ENCODE results near the gene CTRB1.

The CTRB1 gene

GRCh38 chr16:75218256-75219076 is at the start of gene CTRB1:
TSS of gene CTRB1 (plus strand) at chr16:75218988. CDS start at chr16:75219008, 20 bp downstream.
- H3K36me3 ChIP-seq (ENCODE audit: control insufficient read depth in 2 of 2, insufficient read depth in 2 of 2, low read length in 2 of 2): no peaks in the 10 kb centered on the region
- no peaks in the 10 kb centered on the region for H3K9me3 ChIP-seq (ENCODE audit: control insufficient read depth in 2 of 2, low read length in 2 of 2)
- no peaks in the 10 kb centered on the region for H3K27me3 ChIP-seq (ENCODE audit: control insufficient read depth in 1 of 2, insufficient read depth in 2 of 2, low read length in 2 of 2)
- no peaks in the 10 kb centered on the region for H3K4me1 ChIP-seq (ENCODE audit: control insufficient read depth, insufficient read depth, low read length)
- no peak within 1 kb of the TSS for H3K9ac ChIP-seq (ENCODE audit: low read length in 2 of 2)
- H3K4me3 ChIP-seq (ENCODE audit: low read length in 2 of 2): no peak within 1 kb of the TSS
- no peak within 1 kb of the TSS for H3K27ac ChIP-seq (ENCODE audit: low read length)

GRCh38 chr16:75169899-75170405 is 48.8 kb upstream of the CTRB1 start:
- peaks cover 7 to 10% of the 10 kb centered on the region in 2 donors for H3K9me3 ChIP-seq (ENCODE audit: control insufficient read depth in 2 of 2, low read length in 2 of 2)
- H3K27ac ChIP-seq (ENCODE audit: low read length): no peak overlapping the region

GRCh38 chr16:75172578-75172977 is 46.2 kb upstream of the CTRB1 start:
- H3K27me3 ChIP-seq (ENCODE audit: control insufficient read depth in 1 of 2, insufficient read depth in 2 of 2, low read length in 2 of 2): no peaks in the 10 kb centered on the region
- no peaks in the 10 kb centered on the region for H3K4me1 ChIP-seq (ENCODE audit: control insufficient read depth, insufficient read depth, low read length)
- H3K9ac ChIP-seq (ENCODE audit: low read length in 2 of 2): no peak overlapping the region
- no peak overlapping the region for H3K27ac ChIP-seq (ENCODE audit: low read length)
- no peak overlapping the region for H3K4me3 ChIP-seq (ENCODE audit: low read length in 2 of 2)
- peaks cover 24 to 26% of the 10 kb centered on the region in 2 donors for H3K36me3 ChIP-seq (ENCODE audit: control insufficient read depth in 2 of 2, insufficient read depth in 2 of 2, low read length in 2 of 2)
- H3K9me3 ChIP-seq (ENCODE audit: control insufficient read depth in 2 of 2, low read length in 2 of 2): peaks cover 10 to 21% of the 10 kb centered on the region in 2 donors

More at GRCh38 chr16:75169899-75170405, 48.8 kb upstream of the CTRB1 start:
- Histone ChIP-seq H3K9ac (ENCODE audit: low read length in 2 of 2) (no peak overlapping the region), H3K36me3 (ENCODE audit: control insufficient read depth in 2 of 2, insufficient read depth in 2 of 2, low read length in 2 of 2) (peaks cover 33 to 37% of the 10 kb centered on the region in 2 donors), H3K4me3 (ENCODE audit: low read length in 2 of 2) (peak overlapping the region in 1 of 2 donors; percentile 14), H3K27me3 (ENCODE audit: control insufficient read depth in 1 of 2, insufficient read depth in 2 of 2, low read length in 2 of 2) (no peaks in the 10 kb centered on the region), H3K4me1 (ENCODE audit: control insufficient read depth, insufficient read depth, low read length) (no peaks in the 10 kb centered on the region)

- H3K27ac ChIP-seq (ENCODE audit: low read length): no peak overlapping the region
- H3K9me3 ChIP-seq (ENCODE audit: control insufficient read depth in 2 of 2, low read length in 2 of 2): peaks cover under 1 to 15% of the 10 kb centered on the region in 2 donors
- H3K27me3 ChIP-seq (ENCODE audit: control insufficient read depth in 1 of 2, insufficient read depth in 2 of 2, low read length in 2 of 2): no peaks in the 10 kb centered on the region
- H3K9ac ChIP-seq (ENCODE audit: low read length in 2 of 2): no peak overlapping the region
- peaks cover 0 to 7% of the 10 kb centered on the region in 2 donors for H3K36me3 ChIP-seq (ENCODE audit: control insufficient read depth in 2 of 2, insufficient read depth in 2 of 2, low read length in 2 of 2)
- no peaks in the 10 kb centered on the region for H3K4me1 ChIP-seq (ENCODE audit: control insufficient read depth, insufficient read depth, low read length)
- H3K4me3 ChIP-seq (ENCODE audit: low read length in 2 of 2): no peak overlapping the region
Observed at GRCh38 chr16:75175074-75175473, 43.7 kb upstream of the CTRB1 start.

GRCh38 chr16:75176926-75177325 is 41.9 kb upstream of the CTRB1 start:
- Histone ChIP-seq H3K27me3 (ENCODE audit: control insufficient read depth in 1 of 2, insufficient read depth in 2 of 2, low read length in 2 of 2) (no peaks in the 10 kb centered on the region), H3K9me3 (ENCODE audit: control insufficient read depth in 2 of 2, low read length in 2 of 2) (peaks cover 0 to 14% of the 10 kb centered on the region in 2 donors), H3K4me3 (ENCODE audit: low read length in 2 of 2) (no peak overlapping the region), H3K9ac (ENCODE audit: low read length in 2 of 2) (no peak overlapping the region), H3K36me3 (ENCODE audit: control insufficient read depth in 2 of 2, insufficient read depth in 2 of 2, low read length in 2 of 2) (no peaks in the 10 kb centered on the region), H3K27ac (ENCODE audit: low read length) (no peak overlapping the region), H3K4me1 (ENCODE audit: control insufficient read depth, insufficient read depth, low read length) (no peaks in the 10 kb centered on the region)

GRCh38 chr16:75179208-75179607 is 39.6 kb upstream of the CTRB1 start:
- Histone ChIP-seq H3K4me3 (ENCODE audit: low read length in 2 of 2) (no peak overlapping the region), H3K36me3 (ENCODE audit: control insufficient read depth in 2 of 2, insufficient read depth in 2 of 2, low read length in 2 of 2) (no peaks in the 10 kb centered on the region), H3K9ac (ENCODE audit: low read length in 2 of 2) (no peak overlapping the region), H3K9me3 (ENCODE audit: control insufficient read depth in 2 of 2, low read length in 2 of 2) (peaks cover 0 to 14% of the 10 kb centered on the region in 2 donors), H3K27ac (ENCODE audit: low read length) (no peak overlapping the region), H3K27me3 (ENCODE audit: control insufficient read depth in 1 of 2, insufficient read depth in 2 of 2, low read length in 2 of 2) (no peaks in the 10 kb centered on the region), H3K4me1 (ENCODE audit: control insufficient read depth, insufficient read depth, low read length) (no peaks in the 10 kb centered on the region)

GRCh38 chr16:75181630-75182029 is 37.2 kb upstream of the CTRB1 start:
- Histone ChIP-seq H3K4me1 (ENCODE audit: control insufficient read depth, insufficient read depth, low read length) (no peaks in the 10 kb centered on the region), H3K4me3 (ENCODE audit: low read length in 2 of 2) (no peak overlapping the region), H3K9ac (ENCODE audit: low read length in 2 of 2) (no peak overlapping the region), H3K27ac (ENCODE audit: low read length) (no peak overlapping the region), H3K36me3 (ENCODE audit: control insufficient read depth in 2 of 2, insufficient read depth in 2 of 2, low read length in 2 of 2) (no peaks in the 10 kb centered on the region), H3K27me3 (ENCODE audit: control insufficient read depth in 1 of 2, insufficient read depth in 2 of 2, low read length in 2 of 2) (no peaks in the 10 kb centered on the region), H3K9me3 (ENCODE audit: control insufficient read depth in 2 of 2, low read length in 2 of 2) (peaks cover 0 to 4% of the 10 kb centered on the region in 2 donors)

- H3K9ac ChIP-seq (ENCODE audit: low read length in 2 of 2): no peak overlapping the region
- no peak overlapping the region for H3K27ac ChIP-seq (ENCODE audit: low read length)
- H3K4me3 ChIP-seq (ENCODE audit: low read length in 2 of 2): no peak overlapping the region
- H3K9me3 ChIP-seq (ENCODE audit: control insufficient read depth in 2 of 2, low read length in 2 of 2): no peaks in the 10 kb centered on the region
- H3K4me1 ChIP-seq (ENCODE audit: control insufficient read depth, insufficient read depth, low read length): no peaks in the 10 kb centered on the region
- no peaks in the 10 kb centered on the region for H3K36me3 ChIP-seq (ENCODE audit: control insufficient read depth in 2 of 2, insufficient read depth in 2 of 2, low read length in 2 of 2)
- H3K27me3 ChIP-seq (ENCODE audit: control insufficient read depth in 1 of 2, insufficient read depth in 2 of 2, low read length in 2 of 2): peaks cover 0 to 2% of the 10 kb centered on the region in 2 donors
Observed at GRCh38 chr16:75188832-75189477, 29.8 kb upstream of the CTRB1 start.

- Histone ChIP-seq H3K4me1 (ENCODE audit: control insufficient read depth, insufficient read depth, low read length) (no peaks in the 10 kb centered on the region), H3K27ac (ENCODE audit: low read length) (no peak overlapping the region), H3K36me3 (ENCODE audit: control insufficient read depth in 2 of 2, insufficient read depth in 2 of 2, low read length in 2 of 2) (no peaks in the 10 kb centered on the region), H3K4me3 (ENCODE audit: low read length in 2 of 2) (no peak overlapping the region), H3K27me3 (ENCODE audit: control insufficient read depth in 1 of 2, insufficient read depth in 2 of 2, low read length in 2 of 2) (peaks cover 0 to 2% of the 10 kb centered on the region in 2 donors), H3K9ac (ENCODE audit: low read length in 2 of 2) (no peak overlapping the region), H3K9me3 (ENCODE audit: control insufficient read depth in 2 of 2, low read length in 2 of 2) (no peaks in the 10 kb centered on the region)
Observed at GRCh38 chr16:75189638-75190245, 29.0 kb upstream of the CTRB1 start.

GRCh38 chr16:75192606-75193264 is 26.1 kb upstream of the CTRB1 start:
- Histone ChIP-seq H3K9me3 (ENCODE audit: control insufficient read depth in 2 of 2, low read length in 2 of 2) (no peaks in the 10 kb centered on the region), H3K9ac (ENCODE audit: low read length in 2 of 2) (no peak overlapping the region), H3K4me1 (ENCODE audit: control insufficient read depth, insufficient read depth, low read length) (no peaks in the 10 kb centered on the region), H3K27ac (ENCODE audit: low read length) (no peak overlapping the region), H3K4me3 (ENCODE audit: low read length in 2 of 2) (no peak overlapping the region), H3K27me3 (ENCODE audit: control insufficient read depth in 1 of 2, insufficient read depth in 2 of 2, low read length in 2 of 2) (peaks cover 7% of the 10 kb centered on the region in 2 donors), H3K36me3 (ENCODE audit: control insufficient read depth in 2 of 2, insufficient read depth in 2 of 2, low read length in 2 of 2) (no peaks in the 10 kb centered on the region)

Data from stomach smooth muscle (tissue), 2 donors.